ENCODE data around the gene MED28. TPM values are rescaled to one million over a fixed set of nuclear protein-coding genes. Genes with fewer than 3 reads are reported as not detected.

MED28 gene
- total RNA-seq, 2 donors from 2014 or later, result 94.5 to 107 TPM

GRCh38 chr4:17664755-17665154 is 50.3 kb downstream of the MED28 start:
- H3K9me3 Mint-ChIP-seq, result no peaks in the 10 kb centered on the region
- Histone ChIP-seq H3K27me3 (ENCODE audit: control insufficient read depth, insufficient read depth, low read length, poor library complexity, severe bottlenecking) (no peaks in the 10 kb centered on the region), H3K9me3 (ENCODE audit: control insufficient read depth, low read length) (no peaks in the 10 kb centered on the region), H3K9ac (ENCODE audit: extremely low read depth, low read length, poor library complexity, severe bottlenecking) (no peak overlapping the region), H3K4me1 (ENCODE audit: control insufficient read depth, insufficient read depth, low read length) (no peaks in the 10 kb centered on the region), H3K36me3 (ENCODE audit: control insufficient read depth, insufficient read depth, low read length) (no peaks in the 10 kb centered on the region), H3K27ac (ENCODE audit: low read depth, low read length) (no peak overlapping the region), H3K4me3 (ENCODE audit: low read length) (no peak overlapping the region)
- H3K36me3 Mint-ChIP-seq (ENCODE audit: low read depth), result no peaks in the 10 kb centered on the region
- H3K4me3 Mint-ChIP-seq, result no peak overlapping the region
- DNase-seq, result no peak
- no peaks in the 10 kb centered on the region for H3K27me3 Mint-ChIP-seq (ENCODE audit: insufficient read depth)
- peaks cover 3% of the 10 kb centered on the region for H3K4me1 Mint-ChIP-seq
- no peak overlapping the region for H3K27ac Mint-ChIP-seq
- 91 to 93% methylated on average over 3 to 4 of the region's 4 CpGs for WGBS, 2 experiments (ENCODE audit: insufficient coverage in 1 of 2, insufficient read length in 1 of 2)
- TF ChIP-seq CTCF (conservative IDR thresholded peaks at IDR 0.05), result no peak

GRCh38 chr4:17665346-17665745 is 50.9 kb downstream of the MED28 start:
- TF ChIP-seq CTCF (conservative IDR thresholded peaks at IDR 0.05), result no peak
- peaks cover 3% of the 10 kb centered on the region for H3K4me1 Mint-ChIP-seq
- no peaks in the 10 kb centered on the region for H3K27me3 Mint-ChIP-seq (ENCODE audit: insufficient read depth)
- H3K4me3 Mint-ChIP-seq, result no peak overlapping the region
- Histone ChIP-seq H3K9me3 (ENCODE audit: control insufficient read depth, low read length) (no peaks in the 10 kb centered on the region), H3K27me3 (ENCODE audit: control insufficient read depth, insufficient read depth, low read length, poor library complexity, severe bottlenecking) (no peaks in the 10 kb centered on the region), H3K9ac (ENCODE audit: extremely low read depth, low read length, poor library complexity, severe bottlenecking) (no peak overlapping the region), H3K4me1 (ENCODE audit: control insufficient read depth, insufficient read depth, low read length) (no peaks in the 10 kb centered on the region), H3K27ac (ENCODE audit: low read depth, low read length) (no peak overlapping the region), H3K36me3 (ENCODE audit: control insufficient read depth, insufficient read depth, low read length) (no peaks in the 10 kb centered on the region), H3K4me3 (ENCODE audit: low read length) (no peak overlapping the region)
- no peak for DNase-seq
- H3K27ac Mint-ChIP-seq, result no peak overlapping the region
- 80 to 91% methylated on average over 1 of the region's 1 CpG for WGBS, 2 experiments (ENCODE audit: insufficient coverage in 1 of 2, insufficient read length in 1 of 2)
- no peaks in the 10 kb centered on the region for H3K9me3 Mint-ChIP-seq
- no peaks in the 10 kb centered on the region for H3K36me3 Mint-ChIP-seq (ENCODE audit: low read depth)

GRCh38 chr4:17665852-17666251 is 51.4 kb downstream of the MED28 start:
- Histone ChIP-seq H3K4me3 (ENCODE audit: low read length) (no peak overlapping the region), H3K36me3 (ENCODE audit: control insufficient read depth, insufficient read depth, low read length) (no peaks in the 10 kb centered on the region), H3K4me1 (ENCODE audit: control insufficient read depth, insufficient read depth, low read length) (no peaks in the 10 kb centered on the region), H3K9me3 (ENCODE audit: control insufficient read depth, low read length) (no peaks in the 10 kb centered on the region), H3K27ac (ENCODE audit: low read depth, low read length) (no peak overlapping the region), H3K9ac (ENCODE audit: extremely low read depth, low read length, poor library complexity, severe bottlenecking) (no peak overlapping the region), H3K27me3 (ENCODE audit: control insufficient read depth, insufficient read depth, low read length, poor library complexity, severe bottlenecking) (no peaks in the 10 kb centered on the region)
- Mint-ChIP-seq H3K36me3 (ENCODE audit: low read depth) (no peaks in the 10 kb centered on the region), H3K4me3 (no peak overlapping the region), H3K4me1 (peaks cover 3% of the 10 kb centered on the region), H3K27ac (no peak overlapping the region), H3K9me3 (no peaks in the 10 kb centered on the region), H3K27me3 (ENCODE audit: insufficient read depth) (no peaks in the 10 kb centered on the region)
- 71% methylated on average over 3 of the region's 3 CpGs; no CpG with 5 or more reads in 1 of the 2 experiments for WGBS, 2 experiments (ENCODE audit: insufficient coverage in 1 of 2, insufficient read length in 1 of 2)
- no peak for TF ChIP-seq CTCF (conservative IDR thresholded peaks at IDR 0.05)
- DNase-seq, result no peak

All from endodermal cell (in vitro differentiated cells).